Lower lobe of right lung (tissue), 2 donors: ENCODE data around the gene TTR. TPM values are rescaled to one million over a fixed set of nuclear protein-coding genes. Genes with fewer than 3 reads are reported as not detected.

ENCODE experiments used
- ATAC-seq, 2 donors: fragments of 200-7000 bp; cut with Tn5 transposase; one replicate each; pipeline ENCODE4 v1.9.1; 2020 to 2022; ENCODE audit warnings: mild to moderate bottlenecking in 2 of 2, moderate library complexity in 2 of 2
- DNase-seq: peaks from one replicate; pipeline ENCODE4 v3.0.0-alpha.2; 2020
- H3K27ac ChIP-seq: fragments of 200-600 bp; one replicate; pipeline ENCODE4 v1.8.0; 2022
- H3K27me3 ChIP-seq: fragments of 200-600 bp; one replicate; pipeline ENCODE4 v1.8.0; 2022; ENCODE audit warnings: low read depth
- H3K36me3 ChIP-seq: fragments of 200-600 bp; one replicate; pipeline ENCODE4 v1.8.0; 2022; ENCODE audit warnings: mild to moderate bottlenecking
- H3K4me1 ChIP-seq: fragments of 200-600 bp; one replicate; pipeline ENCODE4 v1.8.0; 2022
- H3K4me3 ChIP-seq: fragments of 200-600 bp; one replicate; pipeline ENCODE4 v1.8.0; 2022; ENCODE audit warnings: mild to moderate bottlenecking
- H3K9me3 ChIP-seq: fragments of 200-600 bp; one replicate; pipeline ENCODE4 v1.8.0; 2022
- CTCF ChIP-seq: fragments of 200-600 bp; IDR thresholded peaks from one replicate; pipeline ENCODE4 v1.8.0; 2022; ENCODE audit warnings: antibody characterized with exemption, mild to moderate bottlenecking
- intact Hi-C: fragments of 100-400 bp; cut with DNase I; formaldehyde crosslinking; loops from one replicate; pipeline ENCODE4 v1.11.0; 2022
- total RNA-seq: library from RNA; stranded (reverse); fragmentation: NEBNext Ultra II Directional; extraction: Animal tissue kit (Norgen Biotek cat#: 25700); gene quantifications from one replicate; pipeline ENCODE4 v1.2.1, GENCODE V29; 2021
- donor health status: DM: no; HTN: yes; CAD: no; lungs with severe emphysema.

Gene TTR
- total RNA-seq, 1 donor from 2014 or later: not detected

DNA sequence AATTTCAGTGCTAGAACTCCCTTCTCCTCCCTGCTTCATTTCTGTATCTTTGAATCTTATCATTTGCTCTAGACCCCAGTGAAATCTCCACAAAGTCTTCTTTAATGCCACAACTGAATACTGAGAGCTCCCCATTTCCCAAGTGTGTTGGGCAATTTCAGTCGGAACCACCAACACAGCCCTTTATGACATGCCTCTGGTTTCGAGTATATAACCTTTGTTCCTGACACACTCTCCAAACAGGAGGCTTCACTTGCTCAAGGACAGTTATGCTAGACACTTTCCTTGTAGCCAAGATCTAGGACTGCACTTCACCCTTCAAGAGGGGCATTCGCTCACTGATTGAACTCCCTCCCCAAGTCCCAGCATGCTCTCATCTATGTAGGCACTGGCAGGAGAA, 18.6 kb upstream of the TTR start:
- Histone ChIP-seq H3K27ac (no peak overlapping the region), H3K4me3 (no peak overlapping the region), H3K9me3 (no peaks in the 10 kb centered on the region), H3K27me3 (no peaks in the 10 kb centered on the region), H3K4me1 (no peaks in the 10 kb centered on the region), H3K36me3 (no peaks in the 10 kb centered on the region)
- no peak for TF ChIP-seq CTCF
- intact Hi-C loops: no loop called here
- DNase-seq (no peak), ATAC-seq (no peak)

DNA sequence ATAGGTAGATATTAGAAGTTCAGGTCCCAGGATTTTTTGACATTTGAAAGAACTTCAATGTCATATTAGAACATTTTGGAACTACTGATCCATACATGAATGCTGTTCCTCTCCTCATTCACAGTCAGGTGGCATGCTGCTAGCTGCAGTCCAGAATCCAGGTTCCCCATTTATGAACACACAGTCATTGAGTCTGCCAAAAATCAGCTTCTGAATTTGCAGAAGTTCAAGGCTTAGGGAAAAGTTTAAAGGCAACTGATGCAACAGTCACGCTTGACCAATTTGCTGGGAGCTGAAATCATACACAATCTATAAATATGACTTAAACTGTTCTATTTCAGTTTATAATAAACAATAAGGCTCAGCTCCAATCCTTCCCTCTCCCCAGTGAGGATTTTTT, 17.3 kb upstream of the TTR start:
- Histone ChIP-seq H3K36me3 (no peaks in the 10 kb centered on the region), H3K4me3 (no peak overlapping the region), H3K4me1 (no peaks in the 10 kb centered on the region), H3K9me3 (no peaks in the 10 kb centered on the region), H3K27ac (no peak overlapping the region), H3K27me3 (no peaks in the 10 kb centered on the region)
- TF ChIP-seq CTCF: no peak
- intact Hi-C loops: no loop called here
- no peak for ATAC-seq
- DNase-seq: no peak

DNA sequence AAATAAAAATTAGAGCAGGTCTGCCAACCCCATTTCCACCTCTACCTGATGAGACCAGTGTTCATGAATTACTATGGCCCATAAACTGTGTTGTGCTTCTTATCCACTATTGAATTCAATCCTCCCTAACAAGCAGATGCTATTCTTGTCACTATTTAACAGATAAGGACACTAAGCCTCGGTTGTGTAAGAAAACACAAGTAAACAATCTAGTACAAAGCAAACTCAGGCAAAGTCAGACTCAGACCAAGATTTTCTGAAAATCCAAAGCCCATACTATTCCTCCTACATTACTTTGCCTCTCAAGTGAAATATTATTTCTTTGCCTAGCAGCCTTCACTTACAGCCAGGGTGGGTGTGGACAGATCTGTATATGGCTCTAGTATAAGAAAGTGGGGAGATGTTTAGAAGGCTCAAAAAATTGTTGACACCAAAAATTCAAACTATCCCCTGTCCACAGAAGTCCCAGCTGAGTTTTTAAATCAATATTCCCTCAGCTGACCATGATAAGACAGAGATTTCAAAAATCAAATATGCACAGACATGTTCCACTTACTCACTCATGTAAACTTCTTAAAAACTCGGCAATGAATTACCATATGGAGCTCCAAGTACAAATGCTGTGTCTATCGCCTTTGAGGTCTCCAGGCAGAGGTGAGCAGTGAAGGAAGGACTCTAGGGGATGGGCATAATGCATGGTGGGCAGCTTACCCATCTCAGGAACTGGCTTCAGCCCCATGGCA, 16.0 kb upstream of the TTR start:
- H3K9me3 ChIP-seq: no peaks in the 10 kb centered on the region
- H3K4me1 ChIP-seq: no peaks in the 10 kb centered on the region
- ATAC-seq (no peak), DNase-seq (no peak)
- H3K27me3 ChIP-seq: no peaks in the 10 kb centered on the region
- no peaks in the 10 kb centered on the region for H3K36me3 ChIP-seq
- H3K4me3 ChIP-seq: no peak overlapping the region
- no peak for TF ChIP-seq CTCF
- H3K27ac ChIP-seq: no peak overlapping the region
- intact Hi-C loops: no loop called here

GRCh38 chr18:31576670-31577069, 15.0 kb upstream of the TTR start:
- no peak for DNase-seq
- H3K4me1 ChIP-seq: no peaks in the 10 kb centered on the region
- no peak for TF ChIP-seq CTCF
- no peak overlapping the region for H3K4me3 ChIP-seq
- ATAC-seq: no peak
- H3K36me3 ChIP-seq: no peaks in the 10 kb centered on the region
- no peaks in the 10 kb centered on the region for H3K27me3 ChIP-seq
- H3K9me3 ChIP-seq: no peaks in the 10 kb centered on the region
- intact Hi-C loops: no loop called here
- H3K27ac ChIP-seq: no peak overlapping the region

- no peak for DNase-seq
- Histone ChIP-seq H3K4me1 (no peaks in the 10 kb centered on the region), H3K36me3 (no peaks in the 10 kb centered on the region), H3K9me3 (no peaks in the 10 kb centered on the region), H3K4me3 (no peak overlapping the region), H3K27me3 (no peaks in the 10 kb centered on the region), H3K27ac (no peak overlapping the region)
- no peak for TF ChIP-seq CTCF
- intact Hi-C loops: no loop called here
- ATAC-seq: no peak
Measured at GRCh38 chr18:31577195-31577594, 14.5 kb upstream of the TTR start.
